SK-N-SH treated with all-trans-retinoic acid at 6 μM for 48 hours (cell line): Measurements from ENCODE around the gene NEK10.
"Not testable (repeated sequence)": the region's sequence is repeated elsewhere in the genome, so short reads cannot be mapped to it uniquely, and the experiment has no call there.

ENCODE experiments used
- ATAC-seq: fragments of 200-7000 bp; cut with Tn5 transposase; 3 replicates; pipeline ENCODE4 v1.9.1; 2020; ENCODE audit warnings: mild to moderate bottlenecking, moderate library complexity
- BACH2 ChIP-seq: fragments of 250-450 bp; sonication (Bioruptor Pico); IDR thresholded peaks from 2 replicates; pipeline ENCODE4 v1.9.0; 2021; ENCODE audit warnings: mild to moderate bottlenecking, borderline replicate concordance
- CREB5 ChIP-seq: fragments of 250-450 bp; sonication (Bioruptor Pico); IDR thresholded peaks from 2 replicates; pipeline ENCODE4 v1.5.1; 2020; ENCODE audit warnings: low read depth, mild to moderate bottlenecking, moderate library complexity
- CSDC2 ChIP-seq: fragments of 250-450 bp; sonication (Bioruptor Pico); IDR thresholded peaks from 2 replicates; pipeline ENCODE4 v1.5.0; 2020; ENCODE audit warnings: mild to moderate bottlenecking, moderate library complexity
- CSRNP3 ChIP-seq: fragments of 250-450 bp; sonication (Bioruptor Pico); IDR thresholded peaks from 2 replicates; pipeline ENCODE4 v1.5.1; 2021; ENCODE audit warnings: mild to moderate bottlenecking, moderate library complexity
- ESRRG ChIP-seq: fragments of 250-450 bp; sonication (Bioruptor Pico); IDR thresholded peaks from 2 replicates; pipeline ENCODE4 v1.6.1; 2021; ENCODE audit warnings: mild to moderate bottlenecking
- GLIS3 ChIP-seq: fragments of 250-450 bp; sonication (Bioruptor Pico); IDR thresholded peaks from 2 replicates; pipeline ENCODE4 v1.5.0; 2020; ENCODE audit warnings: mild to moderate bottlenecking, moderate library complexity
- OSR1 ChIP-seq: fragments of 250-450 bp; sonication (Bioruptor Pico); IDR thresholded peaks from 2 replicates; pipeline ENCODE4 v1.8.0; 2022; ENCODE audit warnings: moderate library complexity, mild to moderate bottlenecking, inconsistent platforms
- POU6F1 ChIP-seq: fragments of 250-450 bp; sonication (Bioruptor Pico); IDR thresholded peaks from 2 replicates; pipeline ENCODE4 v1.8.0; 2021; ENCODE audit warnings: low read depth, mild to moderate bottlenecking, moderate library complexity, borderline replicate concordance
- PPARA ChIP-seq: fragments of 250-450 bp; sonication (Bioruptor Pico); IDR thresholded peaks from 2 replicates; pipeline ENCODE4 v1.5.0; 2020; ENCODE audit warnings: mild to moderate bottlenecking, borderline replicate concordance
- RARB ChIP-seq: fragments of 250-450 bp; sonication (Bioruptor Pico); IDR thresholded peaks from 2 replicates; pipeline ENCODE4 v1.8.0; 2021; ENCODE audit warnings: mild to moderate bottlenecking, moderate library complexity
- SNAI2 ChIP-seq: fragments of 250-450 bp; sonication (Bioruptor Pico); IDR thresholded peaks from 2 replicates; pipeline ENCODE4 v1.5.0; 2020; ENCODE audit warnings: mild to moderate bottlenecking, moderate library complexity
- TCF4 ChIP-seq: fragments of 250-450 bp; sonication (Bioruptor Pico); IDR thresholded peaks from 2 replicates; pipeline ENCODE4 v1.8.0; 2021; ENCODE audit warnings: mild to moderate bottlenecking, moderate library complexity, borderline replicate concordance
- TOX ChIP-seq: fragments of 250-450 bp; sonication (Bioruptor Pico); IDR thresholded peaks from 2 replicates; pipeline ENCODE4 v1.8.0; 2021; ENCODE audit warnings: mild to moderate bottlenecking, moderate library complexity, borderline replicate concordance
- ZC3H10 ChIP-seq: fragments of 250-450 bp; sonication (Bioruptor Pico); IDR thresholded peaks from 2 replicates; pipeline ENCODE4 v1.5.1; 2021; ENCODE audit warnings: mild to moderate bottlenecking, moderate library complexity
- ZFP3 ChIP-seq: fragments of 250-450 bp; sonication (Bioruptor Pico); IDR thresholded peaks from 2 replicates; pipeline ENCODE4 v1.5.0; 2020; ENCODE audit warnings: mild to moderate bottlenecking, moderate library complexity
- ZFP30 ChIP-seq: fragments of 450-650 bp; formaldehyde crosslinking; IDR thresholded peaks from 2 replicates; pipeline ENCODE4 v1.5.0; 2022; ENCODE audit warnings: mild to moderate bottlenecking, moderate library complexity
- ZNF565 ChIP-seq: fragments of 450-650 bp; formaldehyde crosslinking; conservative IDR thresholded peaks from 2 replicates; pipeline ENCODE4 v1.5.0; 2020; ENCODE audit warnings: low read depth, mild to moderate bottlenecking, moderate library complexity
- ZNF8 ChIP-seq: fragments of 450-650 bp; formaldehyde crosslinking; IDR thresholded peaks from 2 replicates; pipeline ENCODE4 v1.5.0; 2020; ENCODE audit warnings: mild to moderate bottlenecking, moderate library complexity
- TF ChIP-seq, protein P1 (sequence below): fragments of 250-450 bp; sonication (Bioruptor Pico); IDR thresholded peaks from 2 replicates; pipeline ENCODE4 v1.8.0; 2020; ENCODE audit warnings: mild to moderate bottlenecking, moderate library complexity, borderline replicate concordance

NEK10 gene

GRCh38 chr3:27302891-27303290 lies 66.3 kb downstream of the NEK10 start (continued):
- TF ChIP-seq CREB5: no peak
- TF ChIP-seq SNAI2 (CRISPR knock-in tag): no peak
- TF ChIP-seq ZNF8 (CRISPR knock-in tag): no peak
- no peak for TF ChIP-seq OSR1

- not testable (repeated sequence) for ATAC-seq
Observed at GRCh38 chr3:27298981-27299380, 70.2 kb downstream of the NEK10 start.

DNA sequence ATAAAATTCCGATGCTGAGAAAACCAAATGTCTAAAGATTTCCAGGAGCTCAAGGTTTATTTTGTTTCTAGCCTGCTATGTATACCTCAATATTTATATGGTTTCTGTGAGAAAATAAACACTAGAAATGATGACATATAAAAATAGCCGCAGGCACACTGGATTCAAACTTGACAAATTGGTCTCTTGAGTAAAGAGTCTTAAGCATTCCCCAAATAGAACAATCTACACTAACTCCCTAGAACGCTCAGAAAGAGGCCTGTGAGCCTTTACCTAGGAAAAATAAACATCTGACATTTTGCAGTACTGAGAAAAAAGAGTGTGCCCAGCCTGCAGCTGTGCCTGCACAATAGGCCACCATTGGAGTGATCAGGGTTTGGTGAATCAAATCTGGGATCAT lies 75.2 kb downstream of the NEK10 start:
- no peak for TF ChIP-seq ZFP3 (CRISPR knock-in tag)
- no peak for TF ChIP-seq BACH2 (CRISPR knock-in tag)
- TF ChIP-seq ZFP30 (CRISPR knock-in tag): no peak
- no peak for TF ChIP-seq CREB5
- TF ChIP-seq POU6F1: no peak
- TF ChIP-seq ZC3H10 (CRISPR knock-in tag): no peak
- TF ChIP-seq CSRNP3 (CRISPR knock-in tag): no peak
- TF ChIP-seq PPARA (CRISPR knock-in tag): no peak
- no peak for TF ChIP-seq ZNF565 (CRISPR knock-in tag)
- TF ChIP-seq SNAI2 (CRISPR knock-in tag): no peak
- no peak for TF ChIP-seq RARB (CRISPR knock-in tag)
- no peak for TF ChIP-seq TOX (CRISPR knock-in tag)
- no peak for TF ChIP-seq ZNF8 (CRISPR knock-in tag)
- TF ChIP-seq OSR1: no peak
- TF ChIP-seq CSDC2 (CRISPR knock-in tag): no peak
- no peak for TF ChIP-seq ESRRG (CRISPR knock-in tag)
- TF ChIP-seq, protein P1, sequence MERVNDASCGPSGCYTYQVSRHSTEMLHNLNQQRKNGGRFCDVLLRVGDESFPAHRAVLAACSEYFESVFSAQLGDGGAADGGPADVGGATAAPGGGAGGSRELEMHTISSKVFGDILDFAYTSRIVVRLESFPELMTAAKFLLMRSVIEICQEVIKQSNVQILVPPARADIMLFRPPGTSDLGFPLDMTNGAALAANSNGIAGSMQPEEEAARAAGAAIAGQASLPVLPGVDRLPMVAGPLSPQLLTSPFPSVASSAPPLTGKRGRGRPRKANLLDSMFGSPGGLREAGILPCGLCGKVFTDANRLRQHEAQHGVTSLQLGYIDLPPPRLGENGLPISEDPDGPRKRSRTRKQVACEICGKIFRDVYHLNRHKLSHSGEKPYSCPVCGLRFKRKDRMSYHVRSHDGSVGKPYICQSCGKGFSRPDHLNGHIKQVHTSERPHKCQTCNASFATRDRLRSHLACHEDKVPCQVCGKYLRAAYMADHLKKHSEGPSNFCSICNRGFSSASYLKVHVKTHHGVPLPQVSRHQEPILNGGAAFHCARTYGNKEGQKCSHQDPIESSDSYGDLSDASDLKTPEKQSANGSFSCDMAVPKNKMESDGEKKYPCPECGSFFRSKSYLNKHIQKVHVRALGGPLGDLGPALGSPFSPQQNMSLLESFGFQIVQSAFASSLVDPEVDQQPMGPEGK (CRISPR knock-in tag): no peak
- no peak for TF ChIP-seq TCF4 (CRISPR knock-in tag)
- ATAC-seq: no peak

- no peak for TF ChIP-seq CSRNP3 (CRISPR knock-in tag)
- TF ChIP-seq, protein P1 (CRISPR knock-in tag): no peak
- TF ChIP-seq BACH2 (CRISPR knock-in tag): no peak
- TF ChIP-seq ZFP3 (CRISPR knock-in tag): no peak
- no peak for TF ChIP-seq SNAI2 (CRISPR knock-in tag)
- TF ChIP-seq ESRRG (CRISPR knock-in tag): no peak
- TF ChIP-seq PPARA (CRISPR knock-in tag): no peak
- no peak for TF ChIP-seq ZNF565 (CRISPR knock-in tag)
- TF ChIP-seq ZC3H10 (CRISPR knock-in tag): no peak
- TF ChIP-seq CSDC2 (CRISPR knock-in tag): no peak
- no peak for TF ChIP-seq CREB5
- no peak for TF ChIP-seq POU6F1
- TF ChIP-seq GLIS3: no peak
- ATAC-seq: no peak
Observed at GRCh38 chr3:27290760-27291159, 78.4 kb downstream of the NEK10 start.
